CD4-positive, alpha-beta T cell (primary cell): ENCODE measurements around the gene CFAP57. TPM values are rescaled to one million over a fixed set of nuclear protein-coding genes. Genes with fewer than 3 reads are reported as not detected.

Experiments used
- ATAC-seq: fragments of 200-7000 bp; cut with Tn5 transposase; one replicate; pipeline ENCODE4 v1.10.0; 2022; ENCODE audit warnings: mild to moderate bottlenecking; ENCODE audit not compliant: poor library complexity
- CTCF ChIA-PET: fragments of 350-600 bp; sonication (Branson Sonifier 250); formaldehyde crosslinking; loops from one replicate; lab custom pipeline; 2021; ENCODE audit warnings: antibody characterized with exemption, inconsistent platforms; lab: Charles Lee
- POLR2A ChIA-PET: fragments of 350-600 bp; sonication (Branson Sonifier 250); formaldehyde crosslinking; loops from one replicate; lab custom pipeline; 2021; ENCODE audit warnings: antibody characterized with exemption, inconsistent platforms; lab: Charles Lee
- DNase-seq, 14 experiments: peaks; one replicate each; pipeline ENCODE4 v3.0.0-alpha.2; 2013 to 2020; ENCODE audit warnings: mixed read lengths in 2 of 14
- H3K27ac ChIP-seq, 2 donors: one replicate each; pipeline versions ENCODE4 v1.5.1 to v1.7.0; 2013; ENCODE audit warnings: low read length in 2 of 2, low read depth in 1 of 2, mild to moderate bottlenecking in 1 of 2
- H3K27me3 ChIP-seq, 2 experiments: 1 replicate in 1 of 2; 2 replicates in 1 of 2; pipeline versions ENCODE4 v1.6.1 to v1.7.0; 2013; ENCODE audit warnings: low read length in 2 of 2, control low read depth in 1 of 2, mild to moderate bottlenecking in 1 of 2, moderate library complexity in 1 of 2; ENCODE audit not compliant: insufficient read depth in 2 of 2, control insufficient read depth in 1 of 2
- H3K36me3 ChIP-seq: one replicate; pipeline ENCODE4 v1.6.1; 2013; ENCODE audit warnings: low read length, control low read depth; ENCODE audit not compliant: insufficient read depth
- H3K4me1 ChIP-seq: one replicate; pipeline ENCODE4 v1.6.1; 2013; ENCODE audit warnings: low read length, control low read depth; ENCODE audit not compliant: insufficient read depth
- H3K4me3 ChIP-seq: one replicate; pipeline ENCODE4 v1.5.1; 2013; ENCODE audit warnings: mild to moderate bottlenecking, low read length, moderate library complexity
- H3K9me3 ChIP-seq, 2 experiments: 1 replicate in 1 of 2; 2 replicates in 1 of 2; pipeline versions ENCODE4 v1.6.1 to v1.7.0; 2013; ENCODE audit warnings: low read length in 2 of 2, mild to moderate bottlenecking in 2 of 2, control low read depth in 1 of 2, moderate library complexity in 1 of 2; ENCODE audit not compliant: control insufficient read depth in 1 of 2, insufficient read depth in 1 of 2
- H3K27ac Mint-ChIP-seq: one replicate; pipeline ENCODE4 v1.8.0; 2020; ENCODE audit warnings: mixed read lengths
- H3K27me3 Mint-ChIP-seq: one replicate; pipeline ENCODE4 v1.8.0; 2021; ENCODE audit warnings: mixed read lengths
- H3K36me3 Mint-ChIP-seq: one replicate; pipeline ENCODE4 v1.8.0; 2021; ENCODE audit warnings: low read depth, mixed read lengths
- H3K4me1 Mint-ChIP-seq: one replicate; pipeline ENCODE4 v1.8.0; 2021; ENCODE audit warnings: low read depth, mixed read lengths
- H3K4me3 Mint-ChIP-seq: one replicate; pipeline ENCODE4 v1.8.0; 2020; ENCODE audit warnings: mild to moderate bottlenecking, mixed read lengths
- H3K9me3 Mint-ChIP-seq: one replicate; pipeline ENCODE4 v1.8.0; 2020; ENCODE audit warnings: mixed read lengths
- CTCF ChIP-seq: fragments of 200-600 bp; IDR thresholded peaks from one replicate; pipeline ENCODE4 v1.8.0; 2022; ENCODE audit warnings: antibody characterized with exemption, mild to moderate bottlenecking
- intact Hi-C, 2 experiments: fragments of 100-400 bp; cut with DNase I in 1 of 2; cut with micrococcal nuclease in 1 of 2; formaldehyde crosslinking; loops; one replicate each; pipeline versions ENCODE4 v1.15.1 to v1.9.0; 2023 to 2025; cut with DNase I, micrococcal nuclease
- total RNA-seq, 174 experiments: library from RNA in 2 of 174; stranded (reverse) in 2 of 174; gene quantifications; one replicate each; pipeline ENCODE4 v1.2.3 and lab custom pipeline; 2021 to 2026

CFAP57 gene
- total RNA-seq, 2 experiments from 2014 or later, result not detected

GRCh38 chr1:43275826-43276620, 103.9 kb downstream of the CFAP57 start:
- no peaks in the 10 kb centered on the region for H3K36me3 ChIP-seq
- no peak overlapping the region for H3K27ac ChIP-seq
- no peak overlapping the region for H3K4me3 ChIP-seq
- no peaks in the 10 kb centered on the region for H3K36me3 Mint-ChIP-seq
- peaks cover 27% of the 10 kb centered on the region for H3K4me1 Mint-ChIP-seq
- intact Hi-C loops, result no loop called here
- peaks cover 0 to 7% of the 10 kb centered on the region in 2 experiments for H3K9me3 ChIP-seq
- no peak for ATAC-seq
- DNase-seq, result no peak
- peaks cover 17% of the 10 kb centered on the region for H3K27me3 Mint-ChIP-seq
- ChIA-PET POLR2A (no interaction called here), CTCF (no interaction called here)
- peaks cover 2% of the 10 kb centered on the region for H3K9me3 Mint-ChIP-seq
- peaks cover 0 to 2% of the 10 kb centered on the region in 2 experiments for H3K27me3 ChIP-seq
- peaks cover 15% of the 10 kb centered on the region for H3K4me1 ChIP-seq
- no peak overlapping the region for H3K4me3 Mint-ChIP-seq
- TF ChIP-seq CTCF, result no peak
- H3K27ac Mint-ChIP-seq, result no peak overlapping the region

- peaks cover 2% of the 10 kb centered on the region for H3K9me3 Mint-ChIP-seq
- Histone ChIP-seq H3K4me1 (peaks cover 13% of the 10 kb centered on the region), H3K27ac (no peak overlapping the region), H3K36me3 (no peaks in the 10 kb centered on the region), H3K27me3 (peaks cover 0 to 1% of the 10 kb centered on the region in 2 experiments), H3K9me3 (peaks cover 0 to 7% of the 10 kb centered on the region in 2 experiments), H3K4me3 (no peak overlapping the region)
- no peaks in the 10 kb centered on the region for H3K36me3 Mint-ChIP-seq
- no peak for TF ChIP-seq CTCF
- POLR2A ChIA-PET, result no interaction called here
- no peak for ATAC-seq
- no peak overlapping the region for H3K4me3 Mint-ChIP-seq
- peaks cover 11% of the 10 kb centered on the region for H3K27me3 Mint-ChIP-seq
- CTCF ChIA-PET, result no interaction called here
- H3K27ac Mint-ChIP-seq, result no peak overlapping the region
- no peak for DNase-seq
- intact Hi-C loops, result no loop called here
- H3K4me1 Mint-ChIP-seq, result peaks cover 20% of the 10 kb centered on the region
Measured at GRCh38 chr1:43276673-43277072, 104.5 kb downstream of the CFAP57 start.

GRCh38 chr1:43277116-43277876, 105.2 kb downstream of the CFAP57 start:
- DNase-seq, result no peak

More at GRCh38 chr1:43277116-43277876, 105.2 kb downstream of the CFAP57 start:
- Mint-ChIP-seq H3K27ac (no peak overlapping the region), H3K4me1 (peaks cover 14% of the 10 kb centered on the region), H3K9me3 (no peaks in the 10 kb centered on the region), H3K4me3 (no peak overlapping the region), H3K36me3 (no peaks in the 10 kb centered on the region), H3K27me3 (peaks cover 6% of the 10 kb centered on the region)
- ChIA-PET POLR2A (no interaction called here), CTCF (no interaction called here)
- Histone ChIP-seq H3K9me3 (peaks cover 0 to 7% of the 10 kb centered on the region in 2 experiments), H3K27me3 (no peaks in the 10 kb centered on the region), H3K4me3 (no peak overlapping the region), H3K4me1 (peaks cover 13% of the 10 kb centered on the region), H3K27ac (no peak overlapping the region), H3K36me3 (no peaks in the 10 kb centered on the region)
- no peak for TF ChIP-seq CTCF
- intact Hi-C loops, result no loop called here
- no peak for ATAC-seq
